Stomach smooth muscle (tissue), 2 donors: ENCODE results near the gene OR4M1.
"Not testable (repeated sequence)": the region's sequence is repeated elsewhere in the genome, so short reads cannot be mapped to it uniquely, and the experiment has no call there.

ENCODE experiments used
- H3K27ac ChIP-seq: one replicate; pipeline ENCODE4 v1.7.0; 2013; ENCODE audit warnings: mild to moderate bottlenecking, low read length, inconsistent platforms
- H3K27me3 ChIP-seq, 2 donors: one replicate each; pipeline ENCODE4 v1.7.0; 2013; ENCODE audit warnings: low read length in 2 of 2; ENCODE audit not compliant: insufficient read depth in 2 of 2, control insufficient read depth in 1 of 2
- H3K36me3 ChIP-seq, 2 donors: one replicate each; pipeline ENCODE4 v1.7.0; 2013; ENCODE audit warnings: low read length in 2 of 2; ENCODE audit not compliant: control insufficient read depth in 2 of 2, insufficient read depth in 2 of 2
- H3K4me1 ChIP-seq: one replicate; pipeline ENCODE4 v1.7.0; 2013; ENCODE audit warnings: low read length; ENCODE audit not compliant: control insufficient read depth, insufficient read depth
- H3K4me3 ChIP-seq, 2 donors: one replicate each; pipeline ENCODE4 v1.7.0; 2013; ENCODE audit warnings: low read length in 2 of 2
- H3K9ac ChIP-seq, 2 donors: one replicate each; pipeline ENCODE4 v1.7.0; 2013; ENCODE audit warnings: low read length in 2 of 2, mild to moderate bottlenecking in 1 of 2
- H3K9me3 ChIP-seq, 2 donors: one replicate each; pipeline ENCODE4 v1.7.0; 2013; ENCODE audit warnings: low read length in 2 of 2; ENCODE audit not compliant: control insufficient read depth in 2 of 2
- donor health status: healthy.
- donor health status: Pancreatic carcinoma.

OR4M1 gene

DNA sequence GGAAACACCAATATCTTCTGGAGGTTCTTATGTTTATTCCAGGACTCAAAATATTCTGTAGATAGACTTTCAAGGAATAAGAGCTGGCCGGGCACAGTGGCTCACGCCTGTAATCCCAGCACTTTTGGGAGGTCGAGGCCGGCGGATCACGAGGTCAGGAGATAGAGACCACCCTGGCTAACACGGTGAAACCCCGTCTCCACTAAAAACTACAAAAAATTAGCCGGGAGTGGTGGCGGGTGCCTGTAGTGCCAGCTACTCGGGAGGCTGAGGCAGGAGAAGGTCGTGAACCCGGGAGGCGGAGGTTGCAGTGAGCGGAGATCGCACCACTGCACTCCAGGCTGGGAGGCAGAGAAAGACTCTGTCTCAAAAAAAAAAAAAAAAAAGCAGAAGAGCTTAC is 12.5 kb downstream of the OR4M1 start:
- not testable (repeated sequence) for H3K27me3 ChIP-seq, H3K4me1 ChIP-seq, H3K4me3 ChIP-seq, H3K36me3 ChIP-seq, H3K9ac ChIP-seq, H3K9me3 ChIP-seq, H3K27ac ChIP-seq

DNA sequence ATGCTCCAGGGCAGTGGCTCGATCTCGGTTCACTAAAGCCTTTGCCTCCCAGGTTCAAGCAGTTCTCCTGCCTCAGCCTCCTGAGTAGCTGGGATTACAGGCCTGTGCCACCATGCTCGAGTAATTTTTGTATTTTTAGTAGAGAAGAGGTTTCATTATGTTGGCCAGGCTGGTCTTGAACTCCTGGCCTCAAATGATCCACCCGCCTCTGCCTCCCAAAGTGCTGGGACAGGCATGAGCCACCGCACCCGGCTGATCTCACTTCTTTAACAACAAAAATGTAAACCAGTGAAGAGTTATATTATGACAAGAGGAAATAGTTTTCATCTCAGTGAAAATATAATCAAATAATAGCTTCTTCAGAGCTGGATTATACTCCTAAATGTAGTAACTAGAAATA is 14.0 kb downstream of the OR4M1 start:
- not testable (repeated sequence) for H3K27me3 ChIP-seq

DNA sequence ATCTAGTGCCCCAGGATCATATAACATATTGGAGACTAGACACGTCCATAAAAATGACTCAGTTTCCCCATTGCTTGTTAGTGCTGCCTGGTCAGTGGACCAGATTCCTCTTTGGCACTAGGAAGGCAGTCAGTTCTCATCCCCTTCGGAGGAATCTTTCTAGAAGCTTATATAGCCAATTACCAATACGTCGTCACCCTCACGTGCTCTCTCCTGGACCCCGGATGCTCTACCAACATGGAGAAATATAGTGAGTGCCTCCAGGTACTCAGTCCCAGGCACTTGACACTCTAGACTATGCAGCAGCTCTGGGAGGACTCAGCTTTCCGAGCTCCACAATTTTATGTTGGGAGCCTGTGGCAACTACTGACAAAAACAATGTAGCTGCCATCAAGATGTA is 14.8 kb downstream of the OR4M1 start:
- not testable (repeated sequence) for H3K27ac ChIP-seq, H3K27me3 ChIP-seq, H3K4me1 ChIP-seq, H3K36me3 ChIP-seq, H3K9ac ChIP-seq, H3K9me3 ChIP-seq, H3K4me3 ChIP-seq

More for the DNA sequence above, 14.0 kb downstream of the OR4M1 start:
- H3K36me3 ChIP-seq, H3K4me1 ChIP-seq, H3K4me3 ChIP-seq, H3K27ac ChIP-seq, H3K9me3 ChIP-seq, H3K9ac ChIP-seq: not testable (repeated sequence)

DNA sequence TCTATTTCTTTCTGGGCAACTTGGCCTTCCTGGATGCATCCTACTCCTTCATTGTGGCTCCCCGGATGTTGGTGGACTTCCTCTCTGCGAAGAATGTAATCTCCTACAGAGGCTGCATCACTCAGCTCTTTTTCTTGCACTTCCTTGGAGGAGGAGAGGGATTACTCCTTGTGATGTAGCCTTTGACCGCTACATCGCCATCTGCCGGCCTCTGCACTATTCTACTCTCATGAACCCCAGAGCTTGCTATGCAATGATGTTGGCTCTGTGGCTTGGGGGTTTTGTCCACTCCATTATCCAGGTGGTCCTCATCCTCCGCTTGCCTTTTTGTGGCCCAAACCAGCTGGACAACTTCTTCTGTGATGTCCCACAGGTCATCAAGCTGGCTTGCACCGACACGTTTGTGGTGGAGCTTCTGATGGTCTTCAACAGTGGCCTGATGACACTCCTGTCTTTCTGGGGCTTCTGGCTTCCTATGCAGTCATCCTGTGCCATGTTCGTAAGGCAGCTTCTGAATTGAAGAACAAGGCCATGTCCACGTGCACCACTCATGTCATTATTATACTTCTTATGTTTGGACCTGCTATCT is 23.3 kb downstream of the OR4M1 start:
- H3K27me3 ChIP-seq, H3K4me3 ChIP-seq, H3K9me3 ChIP-seq, H3K9ac ChIP-seq, H3K27ac ChIP-seq, H3K4me1 ChIP-seq, H3K36me3 ChIP-seq: not testable (repeated sequence)

DNA sequence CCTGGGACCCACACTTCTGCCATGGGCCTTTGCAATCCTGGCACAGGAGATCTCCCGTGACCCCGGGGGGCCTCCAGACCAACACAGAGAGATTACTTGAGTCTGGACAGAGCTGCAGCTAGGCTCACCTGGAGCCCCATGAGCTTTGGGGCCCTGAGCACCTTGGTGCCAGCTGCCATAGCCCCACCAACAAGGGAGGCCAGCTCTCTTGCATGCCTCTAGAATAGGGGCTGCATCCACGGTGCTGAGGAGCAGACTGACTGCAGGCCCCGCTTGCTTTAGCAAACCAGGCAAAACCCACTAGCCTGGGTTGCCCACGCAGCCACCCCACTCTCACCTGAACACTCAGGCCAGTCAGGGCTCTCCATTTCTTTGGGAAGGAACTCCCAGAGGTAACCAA is 26.6 kb downstream of the OR4M1 start:
- Histone ChIP-seq H3K4me1 (no peaks in the 10 kb centered on the region), H3K9me3 (peaks cover 0 to 6% of the 10 kb centered on the region in 2 donors), H3K9ac (no peak overlapping the region), H3K27me3 (peaks cover 0 to 2% of the 10 kb centered on the region in 2 donors), H3K4me3 (no peak overlapping the region), H3K27ac (no peak overlapping the region), H3K36me3 (no peaks in the 10 kb centered on the region)

DNA sequence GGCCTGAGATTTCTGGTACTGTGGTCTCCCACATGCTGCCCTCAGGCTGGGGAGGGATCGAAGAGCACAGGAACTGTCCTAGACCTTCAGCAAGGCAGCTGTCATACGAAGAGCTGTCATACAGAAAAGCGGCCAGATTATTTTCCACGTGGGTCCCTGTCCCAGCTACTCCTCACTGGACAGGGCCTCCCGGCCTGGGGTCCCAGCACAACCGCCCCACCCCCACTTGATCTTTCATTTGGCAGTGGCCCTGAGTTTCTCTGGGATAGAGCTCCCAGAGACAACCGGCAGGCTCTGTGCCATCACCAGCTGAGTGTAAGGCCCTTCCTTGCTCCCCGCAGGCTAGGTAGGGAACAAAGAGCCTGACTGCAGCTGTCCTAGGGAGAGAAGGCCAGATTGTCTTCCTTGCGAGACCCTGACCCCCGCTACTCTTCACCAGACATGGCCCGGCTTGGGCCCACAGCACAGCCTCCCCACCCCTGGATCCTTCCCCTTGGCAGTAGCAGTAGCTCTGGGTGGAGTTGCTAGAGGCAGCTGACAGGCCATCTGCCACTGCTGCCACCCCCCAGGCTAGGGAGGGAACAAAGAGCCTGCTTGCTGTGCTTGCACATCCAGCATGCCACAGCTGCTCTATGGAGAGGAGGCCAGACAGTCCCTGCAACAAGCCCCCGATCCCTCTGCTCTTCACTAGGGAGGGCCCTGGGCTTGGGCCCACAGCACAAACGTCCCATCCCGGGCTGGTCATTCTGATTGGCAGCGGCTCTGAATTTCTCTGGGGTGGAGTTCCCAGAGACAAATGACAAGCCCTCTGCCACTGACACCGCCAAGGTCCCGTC is 27.2 kb downstream of the OR4M1 start:
- no peaks in the 10 kb centered on the region for H3K36me3 ChIP-seq
- peaks cover 0 to 6% of the 10 kb centered on the region in 2 donors for H3K9me3 ChIP-seq
- no peak overlapping the region for H3K4me3 ChIP-seq
- H3K27me3 ChIP-seq: peaks cover 0 to 2% of the 10 kb centered on the region in 2 donors
- no peaks in the 10 kb centered on the region for H3K4me1 ChIP-seq
- H3K27ac ChIP-seq: no peak overlapping the region
- H3K9ac ChIP-seq: no peak overlapping the region

DNA sequence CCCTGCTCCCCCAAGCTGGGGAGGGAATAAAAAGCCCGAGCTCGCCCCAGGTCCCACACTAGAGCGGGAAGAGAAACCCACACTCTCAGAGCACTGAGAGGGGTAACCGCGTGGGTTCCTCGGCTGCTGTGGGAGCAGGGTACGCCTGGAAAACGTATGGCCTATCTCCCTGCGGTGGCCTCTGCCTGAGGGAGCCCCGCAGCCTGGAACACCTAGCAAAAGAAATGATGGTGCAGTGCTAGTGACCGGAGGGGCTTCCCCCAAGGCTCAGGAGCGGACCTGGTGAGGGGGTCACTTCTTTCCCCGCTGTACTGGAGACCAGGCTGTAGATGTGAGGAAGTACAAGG is 27.8 kb downstream of the OR4M1 start:
- Histone ChIP-seq H3K4me3 (no peak overlapping the region), H3K36me3 (no peaks in the 10 kb centered on the region), H3K4me1 (no peaks in the 10 kb centered on the region), H3K9ac (no peak overlapping the region), H3K27ac (no peak overlapping the region), H3K27me3 (peaks cover 0 to 2% of the 10 kb centered on the region in 2 donors), H3K9me3 (peaks cover 0 to 6% of the 10 kb centered on the region in 2 donors)

DNA sequence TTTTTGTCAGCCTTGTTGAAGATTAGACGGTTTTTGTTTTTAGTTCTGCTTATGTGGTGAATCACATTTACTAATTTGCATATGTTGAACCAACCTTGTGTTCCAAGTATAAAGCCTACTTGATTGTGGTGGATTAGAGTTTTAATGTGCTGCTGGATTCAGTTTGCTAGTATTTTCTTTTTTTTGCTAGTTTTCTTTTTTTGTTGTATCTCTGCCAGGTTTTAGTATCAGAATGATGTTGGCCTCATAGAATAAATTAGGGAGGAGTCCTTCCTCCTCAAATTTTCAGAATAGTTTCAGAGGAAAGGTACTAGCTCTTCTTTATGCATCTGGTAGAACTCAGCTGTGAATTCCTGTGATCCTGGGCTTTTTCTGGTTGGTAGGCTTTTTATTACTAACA is 30.2 kb downstream of the OR4M1 start, which contains the start of gene OR4N2:
Gene OR4N2 (plus strand): TSS at position 301 of the 400 bp plus-strand sequence. CDS start 23,679 bp downstream, outside the sequence.
- not testable (repeated sequence) for H3K27me3 ChIP-seq, H3K4me1 ChIP-seq, H3K9ac ChIP-seq, H3K4me3 ChIP-seq, H3K36me3 ChIP-seq, H3K27ac ChIP-seq, H3K9me3 ChIP-seq

DNA sequence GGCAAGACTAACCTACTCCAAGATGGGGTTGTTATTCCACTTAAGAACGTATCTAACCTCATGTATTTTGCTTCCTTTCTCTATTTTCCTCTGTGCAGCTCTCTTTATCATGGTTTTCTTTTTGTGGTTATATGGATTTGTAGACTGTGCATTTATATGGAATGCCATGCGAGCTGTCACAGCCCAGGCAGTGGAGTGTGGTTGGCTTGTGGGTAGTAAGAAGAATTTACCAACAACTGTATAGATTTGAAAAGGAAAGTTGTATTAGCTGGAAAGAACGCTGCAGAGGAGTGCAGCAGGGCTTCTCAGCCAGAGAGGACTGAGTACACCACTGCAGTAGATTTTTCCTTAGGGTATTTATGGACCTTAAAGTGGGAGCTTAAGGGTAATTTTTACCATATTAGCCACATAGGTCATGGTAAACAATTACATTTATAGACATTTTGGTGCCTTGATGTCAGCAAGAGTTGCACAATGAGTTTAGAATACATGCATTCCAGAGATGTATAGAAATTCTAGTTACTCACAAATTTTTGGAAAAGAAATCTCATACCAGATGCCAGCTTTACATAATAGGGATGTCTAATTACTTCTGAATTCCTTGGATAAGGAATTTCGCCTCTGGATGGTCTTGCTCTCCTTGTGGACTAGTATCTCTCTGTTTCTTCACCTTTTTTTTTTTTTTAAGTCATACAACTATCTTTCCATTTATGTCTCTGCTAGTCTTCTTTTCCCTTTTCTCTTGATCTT is 40.0 kb downstream of the OR4M1 start:
- H3K9ac ChIP-seq, H3K4me3 ChIP-seq, H3K27me3 ChIP-seq, H3K36me3 ChIP-seq, H3K27ac ChIP-seq, H3K4me1 ChIP-seq, H3K9me3 ChIP-seq: not testable (repeated sequence)

DNA sequence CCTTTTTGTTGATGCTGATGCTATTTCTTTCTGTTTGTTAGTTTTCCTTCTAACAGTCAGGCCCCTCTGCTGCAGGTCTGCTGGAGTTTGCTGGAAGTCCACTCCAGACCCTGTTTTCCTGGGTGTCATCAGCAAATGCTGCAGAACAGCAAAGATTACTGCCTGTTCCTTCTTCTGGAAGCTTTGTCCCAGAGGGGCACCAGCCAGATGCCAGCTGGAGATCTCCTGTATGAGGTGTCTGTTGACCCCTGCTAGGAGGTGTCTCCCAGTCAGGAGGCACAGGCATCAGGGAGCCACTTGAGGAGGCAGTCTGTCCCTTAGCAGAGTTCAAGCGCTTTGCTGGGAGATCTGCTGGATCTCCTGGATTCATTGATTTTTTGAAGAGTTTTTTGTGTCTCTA is 46.6 kb downstream of the OR4M1 start:
- H3K27me3 ChIP-seq, H3K36me3 ChIP-seq, H3K27ac ChIP-seq, H3K9me3 ChIP-seq, H3K4me1 ChIP-seq, H3K4me3 ChIP-seq, H3K9ac ChIP-seq: not testable (repeated sequence)

DNA sequence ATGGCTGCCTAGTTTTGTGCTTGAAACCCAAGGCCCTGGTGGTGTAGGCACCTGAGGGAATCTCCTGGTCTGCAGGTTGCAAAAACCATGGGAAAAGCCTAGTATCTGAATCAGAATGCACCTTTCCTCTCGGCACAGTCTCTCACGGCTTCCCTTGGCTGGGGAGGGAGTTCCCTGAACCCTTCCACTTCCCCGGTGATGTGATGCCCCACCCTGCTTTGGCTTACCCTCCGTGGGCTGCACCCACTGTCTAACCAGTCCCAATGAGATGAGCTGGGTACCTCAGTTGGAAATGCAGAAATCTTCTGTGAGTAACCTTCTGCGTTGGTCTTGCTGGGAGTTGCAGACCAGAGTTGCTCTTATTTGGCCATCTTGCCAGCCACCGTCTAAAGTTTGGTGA is 47.7 kb downstream of the OR4M1 start:
- not testable (repeated sequence) for H3K4me1 ChIP-seq, H3K36me3 ChIP-seq, H3K4me3 ChIP-seq, H3K9ac ChIP-seq, H3K9me3 ChIP-seq, H3K27me3 ChIP-seq, H3K27ac ChIP-seq
